ENCODE measurements around the gene ADARB2. TPM values are rescaled to one million over a fixed set of nuclear protein-coding genes. Genes with fewer than 3 reads are reported as not detected.
A peak's percentile ranks its signal among the peaks of the same experiment; 100 is the strongest.

ADARB2 gene
- total and polyA plus RNA-seq, 10 of the 15 experiments (the other 5 are each of a cell fraction or from before 2014, with no cell fraction given), result 0.02 to 4.1 (median 0.76) TPM

DNA sequence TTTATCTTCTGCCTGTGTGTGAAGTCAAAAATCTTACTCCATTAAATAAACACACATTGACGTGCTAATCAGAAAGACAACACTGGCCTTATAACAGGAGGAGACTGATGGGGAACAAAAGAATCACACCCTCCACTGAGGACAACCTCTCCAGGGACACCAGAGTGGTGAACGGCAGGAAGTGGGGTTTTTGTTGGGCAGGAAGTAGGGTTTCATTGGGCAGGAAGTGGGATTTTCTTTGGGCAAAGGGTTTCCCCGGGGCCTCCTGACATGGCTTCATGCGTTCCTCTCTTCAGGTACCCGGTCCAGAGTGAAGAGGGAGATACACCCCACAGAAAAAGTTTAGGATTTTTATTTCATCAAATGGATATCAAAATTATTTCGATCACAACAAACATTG, 30.6 kb downstream of the ADARB2 start (continued):
- TF ChIP-seq, protein P1, sequence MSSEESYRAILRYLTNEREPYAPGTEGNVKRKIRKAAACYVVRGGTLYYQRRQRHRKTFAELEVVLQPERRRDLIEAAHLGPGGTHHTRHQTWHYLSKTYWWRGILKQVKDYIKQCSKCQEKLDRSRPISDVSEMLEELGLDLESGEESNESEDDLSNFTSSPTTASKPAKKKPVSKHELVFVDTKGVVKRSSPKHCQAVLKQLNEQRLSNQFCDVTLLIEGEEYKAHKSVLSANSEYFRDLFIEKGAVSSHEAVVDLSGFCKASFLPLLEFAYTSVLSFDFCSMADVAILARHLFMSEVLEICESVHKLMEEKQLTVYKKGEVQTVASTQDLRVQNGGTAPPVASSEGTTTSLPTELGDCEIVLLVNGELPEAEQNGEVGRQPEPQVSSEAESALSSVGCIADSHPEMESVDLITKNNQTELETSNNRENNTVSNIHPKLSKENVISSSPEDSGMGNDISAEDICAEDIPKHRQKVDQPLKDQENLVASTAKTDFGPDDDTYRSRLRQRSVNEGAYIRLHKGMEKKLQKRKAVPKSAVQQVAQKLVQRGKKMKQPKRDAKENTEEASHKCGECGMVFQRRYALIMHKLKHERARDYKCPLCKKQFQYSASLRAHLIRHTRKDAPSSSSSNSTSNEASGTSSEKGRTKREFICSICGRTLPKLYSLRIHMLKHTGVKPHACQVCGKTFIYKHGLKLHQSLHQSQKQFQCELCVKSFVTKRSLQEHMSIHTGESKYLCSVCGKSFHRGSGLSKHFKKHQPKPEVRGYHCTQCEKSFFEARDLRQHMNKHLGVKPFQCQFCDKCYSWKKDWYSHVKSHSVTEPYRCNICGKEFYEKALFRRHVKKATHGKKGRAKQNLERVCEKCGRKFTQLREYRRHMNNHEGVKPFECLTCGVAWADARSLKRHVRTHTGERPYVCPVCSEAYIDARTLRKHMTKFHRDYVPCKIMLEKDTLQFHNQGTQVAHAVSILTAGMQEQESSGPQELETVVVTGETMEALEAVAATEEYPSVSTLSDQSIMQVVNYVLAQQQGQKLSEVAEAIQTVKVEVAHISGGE (CRISPR knock-in tag; IDR thresholded peaks at IDR 0.05), result peak; percentile 30; the same call in 1 of the 2 replicates
- no peak for TF ChIP-seq MEF2B (IDR thresholded peaks at IDR 0.05; ENCODE audit: partially characterized antibody, poor library complexity, severe bottlenecking)
- peak in 1 of 2 experiments; percentile 96; a peak in 2 of 4 replicates for TF ChIP-seq ETV6 (conservative IDR thresholded peaks at IDR 0.05 in 1 of 2, IDR thresholded peaks at IDR 0.05 in 1 of 2; ENCODE audit: borderline replicate concordance in 1 of 2, low read depth in 1 of 2)
- TF ChIP-seq SP1 (IDR thresholded peaks at IDR 0.05; ENCODE audit: low read depth, low read length), result no peak
- peak; percentile 55; the same call in 1 of the 2 replicates for TF ChIP-seq NFIC (IDR thresholded peaks at IDR 0.05; ENCODE audit: low read depth, low read length)
- TF ChIP-seq EED (IDR thresholded peaks at IDR 0.05; ENCODE audit: low read depth), result peak; percentile 54

DNA sequence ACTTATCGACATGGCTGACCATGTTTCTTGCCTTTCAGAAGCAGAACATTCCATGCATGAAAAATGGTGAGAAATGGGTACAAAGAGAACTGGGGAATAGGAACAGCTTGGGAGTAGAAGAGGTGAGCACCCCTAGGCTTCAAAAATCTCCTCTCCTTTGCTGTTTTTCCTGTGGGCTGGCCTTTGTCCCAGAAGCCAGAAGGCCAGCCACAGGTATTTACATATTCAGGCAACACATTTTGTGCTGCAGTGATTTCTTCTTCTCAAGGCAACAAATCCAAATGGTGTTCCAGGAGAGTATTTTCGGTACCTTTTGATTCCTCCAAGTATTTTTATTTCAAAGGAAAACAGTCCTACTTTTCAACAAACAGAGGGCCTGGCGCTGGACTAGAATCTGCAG, 31.1 kb downstream of the ADARB2 start:
- H4K20me1 ChIP-seq (ENCODE audit: control insufficient read depth, insufficient read depth), result no peaks in the 10 kb centered on the region
- no peak overlapping the region for H3K4me2 ChIP-seq (ENCODE audit: control insufficient read depth, insufficient read depth)
- no peak overlapping the region for H2AFZ ChIP-seq (ENCODE audit: control insufficient read depth, low read depth, low read length)
- intact Hi-C loops (cut with micrococcal nuclease; ENCODE audit: unreplicated experiment), result no loop called here
- no peaks in the 10 kb centered on the region for H3K27me3 ChIP-seq (replicated peaks in 1 of 2; ENCODE audit: control insufficient read depth in 2 of 2, insufficient read depth in 2 of 2, low read length in 1 of 2)
- no TSS peak for BruUV-seq (replicated peaks)
- H3K9me3 ChIP-seq (replicated peaks; ENCODE audit: control insufficient read depth, insufficient read depth, low read length), result peaks cover 11% of the 10 kb centered on the region; the same call in 2 of the 3 replicates
- no peak overlapping the region for H3K4me3 ChIP-seq
- FAIRE-seq (no peak), DNase-seq (ENCODE audit: low read depth, low spot score) (no peak), ATAC-seq (no peak)
- no peaks in the 10 kb centered on the region for H3K79me2 ChIP-seq (ENCODE audit: control insufficient read depth, insufficient read depth, low read length)
- CTCF ChIA-PET, result interaction anchor here (0.7 to 0.9 kb wide), 2 partner anchors 9 to 48 kb away, joined by 3 read pairs; no protein-coding TSS in a partner anchor
- in situ Hi-C loops (cut with MboI), result no loop called here
- SMC1A ChIA-PET (ENCODE audit: uncharacterized antibody, unreplicated experiment), result interaction anchor here (0.8 to 0.9 kb wide), 3 partner anchors 23 to 46 kb away, joined by 3 to 4 read pairs (median 3); no protein-coding TSS in a partner anchor
- H3K9ac ChIP-seq (ENCODE audit: control insufficient read depth, insufficient read depth, low read length), result no peak overlapping the region
- POLR2A ChIA-PET, result no interaction called here
- no peak overlapping the region for H3K27ac ChIP-seq (ENCODE audit: control insufficient read depth, insufficient read depth)
- 62% methylated on average over 3 of the region's 3 CpGs for WGBS (ENCODE audit: insufficient coverage, insufficient replicate concordance, low lambda C conversion rate, missing lambda C conversion rate)
- RAD21 ChIA-PET (ENCODE audit: unreplicated experiment), result no interaction called here
- H3K4me1 ChIP-seq (ENCODE audit: control insufficient read depth, insufficient read depth, low read length), result peaks cover 3% of the 10 kb centered on the region; the same call in 1 of the 2 replicates
- H3K36me3 ChIP-seq (ENCODE audit: control insufficient read depth in 2 of 2, insufficient read depth in 2 of 2, low read length in 1 of 2), result 0 out of 4 replicates have a peak, but pooled peaks cover 0 to 2% of the 10 kb centered on the region in 2 experiments
- no peak for TF ChIP-seq NFYA (IDR thresholded peaks at IDR 0.05; ENCODE audit: borderline replicate concordance, low read depth, low read length)
- TF ChIP-seq, protein P2, sequence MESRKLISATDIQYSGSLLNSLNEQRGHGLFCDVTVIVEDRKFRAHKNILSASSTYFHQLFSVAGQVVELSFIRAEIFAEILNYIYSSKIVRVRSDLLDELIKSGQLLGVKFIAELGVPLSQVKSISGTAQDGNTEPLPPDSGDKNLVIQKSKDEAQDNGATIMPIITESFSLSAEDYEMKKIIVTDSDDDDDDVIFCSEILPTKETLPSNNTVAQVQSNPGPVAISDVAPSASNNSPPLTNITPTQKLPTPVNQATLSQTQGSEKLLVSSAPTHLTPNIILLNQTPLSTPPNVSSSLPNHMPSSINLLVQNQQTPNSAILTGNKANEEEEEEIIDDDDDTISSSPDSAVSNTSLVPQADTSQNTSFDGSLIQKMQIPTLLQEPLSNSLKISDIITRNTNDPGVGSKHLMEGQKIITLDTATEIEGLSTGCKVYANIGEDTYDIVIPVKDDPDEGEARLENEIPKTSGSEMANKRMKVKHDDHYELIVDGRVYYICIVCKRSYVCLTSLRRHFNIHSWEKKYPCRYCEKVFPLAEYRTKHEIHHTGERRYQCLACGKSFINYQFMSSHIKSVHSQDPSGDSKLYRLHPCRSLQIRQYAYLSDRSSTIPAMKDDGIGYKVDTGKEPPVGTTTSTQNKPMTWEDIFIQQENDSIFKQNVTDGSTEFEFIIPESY (IDR thresholded peaks at IDR 0.05), result no peak
- TF ChIP-seq BMI1 (IDR thresholded peaks at IDR 0.05; ENCODE audit: borderline replicate concordance), result no peak
- no peak for TF ChIP-seq TCF7 (IDR thresholded peaks at IDR 0.05; ENCODE audit: borderline replicate concordance)
- TF ChIP-seq ESRRA (IDR thresholded peaks at IDR 0.05; ENCODE audit: low read length), result no peak
- TF ChIP-seq IKZF2 (IDR thresholded peaks at IDR 0.05), result no peak
- TF ChIP-seq, protein P3, sequence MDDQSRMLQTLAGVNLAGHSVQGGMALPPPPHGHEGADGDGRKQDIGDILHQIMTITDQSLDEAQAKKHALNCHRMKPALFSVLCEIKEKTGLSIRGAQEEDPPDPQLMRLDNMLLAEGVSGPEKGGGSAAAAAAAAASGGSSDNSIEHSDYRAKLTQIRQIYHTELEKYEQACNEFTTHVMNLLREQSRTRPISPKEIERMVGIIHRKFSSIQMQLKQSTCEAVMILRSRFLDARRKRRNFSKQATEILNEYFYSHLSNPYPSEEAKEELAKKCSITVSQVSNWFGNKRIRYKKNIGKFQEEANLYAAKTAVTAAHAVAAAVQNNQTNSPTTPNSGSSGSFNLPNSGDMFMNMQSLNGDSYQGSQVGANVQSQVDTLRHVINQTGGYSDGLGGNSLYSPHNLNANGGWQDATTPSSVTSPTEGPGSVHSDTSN (IDR thresholded peaks at IDR 0.05; ENCODE audit: insufficient replicate concordance, low read depth, low read length), result no peak
- TF ChIP-seq HDAC2 (IDR thresholded peaks at IDR 0.05), result no peak

All from GM12878 (cell line).